K562 (cell line): ENCODE measurements around the gene RNF31. TPM values are rescaled to one million over a fixed set of nuclear protein-coding genes. Genes with fewer than 3 reads are reported as not detected.

Experiments used
- ATAC-seq: fragments of 200-7000 bp; cut with Tn5 transposase; 3 replicates; pipeline ENCODE4 v1.9.1; 2020; ENCODE audit warnings: moderate library complexity
- BruUV-seq: library from RNA; stranded (reverse); fragments of 400-500 nt; replicated peaks from 2 replicates; lab custom pipeline; 2021; lab: Mats Ljungman, UMichigan
- CTCF ChIA-PET: fragments of 300-600 bp; formaldehyde crosslinking; extraction: SDS; loops from one replicate; lab custom pipeline; 2021; ENCODE audit warnings: low intra/inter-chr PET ratio; lab: Yijun Ruan, JAX
- POLR2A ChIA-PET: fragments of 300-600, 350-650 bp; sonication (Branson Sonifier 250); formaldehyde crosslinking; extraction: SDS; loops from one replicate; lab custom pipeline; 2021; ENCODE audit warnings: antibody characterized with exemption, inconsistent platforms; lab: Yijun Ruan, JAX
- DNase-seq, 4 experiments: peaks; one replicate each; pipeline versions ENCODE4 v3.0.0 to v3.0.0-alpha.2; 2011 to 2018; ENCODE audit warnings: low spot score in 3 of 4, mixed read lengths in 3 of 4; ENCODE audit errors: extremely low read depth in 1 of 4
- FAIRE-seq: peaks from 2 replicates; lab custom pipeline; 2011; peaks lifted over from hg19 to GRCh38; lab: Jason Lieb, UNC
- H2AFZ ChIP-seq: 2 replicates; pipeline ENCODE4 v1.6.0; 2011; ENCODE audit warnings: low read depth, low read length, control low read depth, inconsistent platforms
- H3K27ac ChIP-seq: fragments of 200-600 bp; 3 replicates; pipeline ENCODE4 v1.8.0; 2011; ENCODE audit warnings: low read depth, mild to moderate bottlenecking, control low read depth, inconsistent platforms, low read length, moderate library complexity, mixed read lengths; ENCODE audit errors: extremely low read depth
- H3K27me3 ChIP-seq, 2 experiments: fragments of 300-600 bp in 1 of 2; 2 replicates in 1 of 2; 3 replicates in 1 of 2; pipeline versions ENCODE4 v1.6.0 to v1.8.0; 2011; ENCODE audit warnings: inconsistent platforms in 2 of 2, low read length in 2 of 2, mild to moderate bottlenecking in 1 of 2, mixed read lengths in 1 of 2, moderate library complexity in 1 of 2; ENCODE audit not compliant: control insufficient read depth in 2 of 2, insufficient read depth in 2 of 2
- H3K36me3 ChIP-seq: fragments of 300-600 bp; 3 replicates; pipeline ENCODE4 v1.8.0; 2011; ENCODE audit warnings: mild to moderate bottlenecking, low read length, inconsistent platforms; ENCODE audit not compliant: control insufficient read depth, insufficient read depth
- H3K4me1 ChIP-seq, 2 experiments: fragments of 200-600 bp in 1 of 2; replicated peaks in 1 of 2; 2 replicates in 1 of 2; 3 replicates in 1 of 2; pipeline versions ENCODE4 v1.5.1 to v1.8.0; 2011; ENCODE audit warnings: inconsistent platforms in 2 of 2, low read length in 2 of 2, mild to moderate bottlenecking in 1 of 2, mixed read lengths in 1 of 2, moderate library complexity in 1 of 2; ENCODE audit not compliant: control insufficient read depth in 2 of 2, insufficient read depth in 2 of 2
- H3K4me2 ChIP-seq: 2 replicates; pipeline ENCODE4 v1.6.1; 2011; ENCODE audit warnings: low read length, control low read depth, inconsistent platforms, mixed read lengths; ENCODE audit not compliant: insufficient read depth
- H3K4me3 ChIP-seq: fragments of 200-600 bp; sonication (generic), shearing (Covaris generic); 2 replicates; pipeline ENCODE4 v1.5.1; 2016; ENCODE audit warnings: control low read depth, inconsistent platforms
- H3K79me2 ChIP-seq: fragments of 200-600 bp; 3 replicates; pipeline ENCODE4 v1.8.0; 2011; ENCODE audit warnings: low read length, inconsistent platforms; ENCODE audit not compliant: control insufficient read depth, insufficient read depth
- H3K9ac ChIP-seq, 2 experiments: 2 replicates each; pipeline versions ENCODE4 v1.6.0 to v1.6.1; 2011; ENCODE audit warnings: low read depth in 2 of 2, low read length in 2 of 2, control low read depth in 1 of 2, inconsistent platforms in 1 of 2, mild to moderate bottlenecking in 1 of 2, mixed read lengths in 1 of 2; ENCODE audit not compliant: insufficient read depth in 1 of 2
- H3K9me1 ChIP-seq: one replicate; pipeline ENCODE4 v1.6.0; 2011; ENCODE audit warnings: inconsistent platforms, mild to moderate bottlenecking, low read length, moderate library complexity; ENCODE audit not compliant: control insufficient read depth, insufficient read depth
- H3K9me3 ChIP-seq: replicated peaks from 2 replicates; pipeline ENCODE4 v1.5.1; 2011; ENCODE audit warnings: low read depth, low read length, inconsistent platforms; ENCODE audit not compliant: control insufficient read depth, insufficient read depth
- H4K20me1 ChIP-seq: replicated peaks from 2 replicates; pipeline ENCODE4 v1.6.1; 2011; ENCODE audit warnings: low read length, inconsistent platforms, mixed read lengths; ENCODE audit not compliant: control insufficient read depth, insufficient read depth
- E4F1 ChIP-seq: fragments of 250-450 bp; sonication (Bioruptor Pico); IDR thresholded peaks from 2 replicates; pipeline ENCODE4 v1.5.0; 2021; ENCODE audit warnings: mild to moderate bottlenecking, borderline replicate concordance
- WGBS: fragments of 100-300 bp; shearing (Covaris generic); methylation state at CpG from one replicate; pipeline ENCODE4 v1.1.6; 2016; ENCODE audit warnings: low coverage, mixed read lengths; ENCODE audit not compliant: insufficient coverage; ENCODE audit errors: missing lambda C conversion rate; 5-methylcytosine and 5-hydroxymethylcytosine counted together
- in situ Hi-C: fragments of 300-500 bp; cut with MboI; formaldehyde crosslinking; loops from 4 replicates; pipeline ENCODE4 v1.15.0; 2018; ENCODE audit warnings: inconsistent platforms, mixed read lengths
- intact Hi-C: fragments of 100-400 bp; cut with micrococcal nuclease; formaldehyde crosslinking; loops from 2 replicates; pipeline ENCODE4 v1.14.2; 2022
- polyA plus RNA-seq, 8 experiments: library from polyadenylated mRNA; depleted of rRNA in 4 of 8; stranded (reverse) in 5 of 8; unstranded in 3 of 8; fragments of >200 nt; fragmentation: Nextera tagmentation in 2 of 8; fragmentation: Illumina TruSeq in 1 of 8; extraction: Ambion mirVana in 2 of 8; extraction: Trizol in 1 of 8; gene quantifications; 2 replicates each; pipeline versions ENCODE4 v1.2.1 to v1.2.3, GENCODE V29; 2011 to 2014; ENCODE audit warnings: inconsistent platforms in 1 of 8, missing spikeins in 1 of 8
- total RNA-seq, 7 experiments: library from RNA; depleted of rRNA in 6 of 7; stranded (reverse); fragments of >200 nt in 6 of 7; fragmentation: Illumina TruSeq in 2 of 7; extraction: Trizol in 2 of 7; gene quantifications; 2 replicates each; pipeline versions ENCODE4 v1.2.1 to v1.2.3, GENCODE V29; 2011 to 2021; ENCODE audit warnings: low replicate concordance in 1 of 7

RNF31 gene
- total and polyA plus RNA-seq, 9 of the 15 experiments (the other 6 are each of a cell fraction or from before 2014, with no cell fraction given), result 3.1 to 47.6 (median 19.1) TPM

GRCh38 chr14:24179961-24180796 lies 32.9 kb downstream of the RNF31 start:
- CTCF ChIA-PET, result no interaction called here
- H3K4me2 ChIP-seq, result no peak overlapping the region
- no TSS peak for BruUV-seq
- in situ Hi-C loops, result no loop called here
- H3K9ac ChIP-seq, result peak overlapping the region in 1 of 2 experiments; percentile 64; a peak in 1 of 4 replicates
- H3K4me3 ChIP-seq, result no peak overlapping the region
- no peaks in the 10 kb centered on the region for H4K20me1 ChIP-seq
- 84% methylated on average over 9 of the region's 18 CpGs for WGBS
- POLR2A ChIA-PET, result interaction anchor here (0.9 to 1.4 kb wide), 4 partner anchors 10 to 19 kb away, joined by 3 to 5 read pairs (median 4); partner anchors contain the start of genes IRF9 and TM9SF1
- no peak; the same call in 2 of the 3 replicates for ATAC-seq
- no peaks in the 10 kb centered on the region for H3K9me1 ChIP-seq
- no peak for DNase-seq
- intact Hi-C loops, result no loop called here
- H3K9me3 ChIP-seq, result no peaks in the 10 kb centered on the region
- H3K79me2 ChIP-seq, result no peaks in the 10 kb centered on the region
- no peaks in the 10 kb centered on the region; a peak in 2 of 5 replicates for H3K4me1 ChIP-seq
- FAIRE-seq, result no peak
- H2AFZ ChIP-seq, result no peak overlapping the region
- no peak overlapping the region for H3K27ac ChIP-seq
- peaks cover 65% of the 10 kb centered on the region; the same call in 2 of the 3 replicates for H3K36me3 ChIP-seq
- TF ChIP-seq E4F1 (CRISPR knock-in tag), result no peak
- H3K27me3 ChIP-seq, result no peaks in the 10 kb centered on the region
